WTC11 (cell line): ENCODE data around the gene ZNF598. TPM values are rescaled to one million over a fixed set of nuclear protein-coding genes. Genes with fewer than 3 reads are reported as not detected.

ENCODE experiments used
- ATAC-seq: fragments of 200-7000 bp; cut with Tn5 transposase; 2 replicates; pipeline ENCODE4 v1.10.0; 2021; ENCODE audit warnings: mild to moderate bottlenecking, moderate library complexity
- CTCF ChIA-PET: fragments of 300-600 bp; sonication (Branson Sonifier 250); formaldehyde crosslinking; loops from one replicate; lab custom pipeline; 2021; ENCODE audit warnings: antibody characterized with exemption; lab: Charles Lee
- POLR2A ChIA-PET: fragments of 350-600 bp; sonication (Branson Sonifier 250); formaldehyde crosslinking; loops from one replicate; lab custom pipeline; 2021; ENCODE audit warnings: antibody characterized with exemption; lab: Charles Lee
- DNase-seq: peaks from one replicate; pipeline ENCODE4 v3.0.0; 2021; ENCODE audit warnings: low spot score
- H3K27ac Mint-ChIP-seq: 2 replicates; pipeline ENCODE4 v1.8.0; 2021; ENCODE audit warnings: mixed read lengths
- H3K27me3 Mint-ChIP-seq: 2 replicates; pipeline ENCODE4 v1.8.0; 2021; ENCODE audit warnings: low read depth, mild to moderate bottlenecking, moderate library complexity, mixed read lengths
- H3K36me3 Mint-ChIP-seq: 2 replicates; pipeline ENCODE4 v1.8.0; 2021; ENCODE audit warnings: mixed read lengths
- H3K4me1 Mint-ChIP-seq: 2 replicates; pipeline ENCODE4 v1.8.0; 2022; ENCODE audit warnings: mixed read lengths
- H3K4me3 Mint-ChIP-seq: 2 replicates; pipeline ENCODE4 v1.8.0; 2021; ENCODE audit warnings: mild to moderate bottlenecking, moderate library complexity, mixed read lengths
- H3K9me3 Mint-ChIP-seq: 2 replicates; pipeline ENCODE4 v1.8.0; 2021; ENCODE audit warnings: mixed read lengths
- ATF2 ChIP-seq: sonication (generic); formaldehyde crosslinking; IDR thresholded peaks from 2 replicates; pipeline ENCODE4 v1.8.1; 2022; ENCODE audit warnings: low read depth, missing genetic modification reagents, borderline replicate concordance
- CDX4 ChIP-seq: fragments of 250-450 bp; sonication (Bioruptor Pico); IDR thresholded peaks from 2 replicates; pipeline ENCODE4 v1.9.0; 2021; ENCODE audit warnings: moderate library complexity, mild to moderate bottlenecking, inconsistent platforms, borderline replicate concordance
- CREM ChIP-seq: sonication (generic); formaldehyde crosslinking; IDR thresholded peaks from 2 replicates; pipeline ENCODE4 v1.8.1; 2022; ENCODE audit warnings: mild to moderate bottlenecking, missing genetic modification reagents, moderate library complexity
- CTCF ChIP-seq: fragments of 200-600 bp; IDR thresholded peaks from 2 replicates; pipeline ENCODE4 v1.8.0; 2022; ENCODE audit warnings: antibody characterized with exemption
- E2F5 ChIP-seq: sonication (generic); formaldehyde crosslinking; IDR thresholded peaks from 2 replicates; pipeline ENCODE4 v1.8.1; 2022; ENCODE audit warnings: mild to moderate bottlenecking, moderate library complexity, missing genetic modification reagents
- ELF4 ChIP-seq: sonication (generic); formaldehyde crosslinking; IDR thresholded peaks from 2 replicates; pipeline ENCODE4 v1.8.1; 2022; ENCODE audit warnings: low read depth, mild to moderate bottlenecking, moderate library complexity, missing genetic modification reagents
- ETV6 ChIP-seq: sonication (generic); formaldehyde crosslinking; IDR thresholded peaks from 2 replicates; pipeline ENCODE4 v1.8.1; 2022; ENCODE audit warnings: mild to moderate bottlenecking, missing genetic modification reagents
- MAX ChIP-seq: sonication (generic); formaldehyde crosslinking; IDR thresholded peaks from 2 replicates; pipeline ENCODE4 v1.8.0; 2022; ENCODE audit warnings: mild to moderate bottlenecking, missing genetic modification reagents
- NFATC4 ChIP-seq: fragments of 250-450 bp; sonication (Bioruptor Pico); IDR thresholded peaks from 2 replicates; pipeline ENCODE4 v1.9.0; 2021; ENCODE audit warnings: mild to moderate bottlenecking
- OVOL2 ChIP-seq: fragments of 250-450 bp; sonication (Bioruptor Pico); IDR thresholded peaks from 2 replicates; pipeline ENCODE4 v1.9.0; 2021; ENCODE audit warnings: mild to moderate bottlenecking, borderline replicate concordance
- SP1 ChIP-seq: sonication (generic); formaldehyde crosslinking; conservative IDR thresholded peaks from 2 replicates; pipeline ENCODE4 v1.8.1; 2022; ENCODE audit warnings: missing genetic modification reagents
- STAT6 ChIP-seq: sonication (generic); formaldehyde crosslinking; conservative IDR thresholded peaks from 2 replicates; pipeline ENCODE4 v1.8.1; 2023; ENCODE audit warnings: mild to moderate bottlenecking, low read depth, missing genetic modification reagents, moderate library complexity
- ZNF138 ChIP-seq: sonication (generic); formaldehyde crosslinking; conservative IDR thresholded peaks from 2 replicates; pipeline ENCODE4 v1.8.1; 2022; ENCODE audit warnings: mild to moderate bottlenecking, moderate library complexity, missing genetic modification reagents
- ZNF416 ChIP-seq: fragments of 250-450 bp; sonication (Bioruptor Pico); IDR thresholded peaks from 2 replicates; pipeline ENCODE4 v1.9.0; 2021; ENCODE audit warnings: mild to moderate bottlenecking, inconsistent platforms
- ZNF532 ChIP-seq: fragments of 250-450 bp; sonication (Bioruptor Pico); IDR thresholded peaks from 2 replicates; pipeline ENCODE4 v1.9.0; 2021; ENCODE audit warnings: mild to moderate bottlenecking, borderline replicate concordance
- ZSCAN18 ChIP-seq: fragments of 250-450 bp; sonication (Bioruptor Pico); IDR thresholded peaks from 2 replicates; pipeline ENCODE4 v2.1.2; 2022; ENCODE audit warnings: mild to moderate bottlenecking, moderate library complexity
- total RNA-seq: library from RNA; stranded (reverse); gene quantifications from 3 replicates; pipeline ENCODE4 v1.2.3, GENCODE V29; 2021

ZNF598 gene
- total RNA-seq, 1 experiment from 2014 or later: 66.4 TPM

- CTCF ChIA-PET: interaction anchor here (0.6 to 3.5 kb wide), 14 partner anchors 8 to 514 kb away, joined by 3 to 42 read pairs (median 9); partner anchors contain the start of genes NTHL1, PDPK1, TRAF7 and TSC2
- TF ChIP-seq ZNF138 (CRISPR knock-in tag): no peak
- no peak for TF ChIP-seq ETV6
- no peak for TF ChIP-seq CREM (CRISPR knock-in tag)
- no peak for TF ChIP-seq STAT6 (CRISPR knock-in tag)
- TF ChIP-seq E2F5 (CRISPR knock-in tag): no peak
- no peak for TF ChIP-seq OVOL2 (CRISPR knock-in tag)
- TF ChIP-seq NFATC4 (CRISPR knock-in tag): no peak
- TF ChIP-seq CDX4 (CRISPR knock-in tag): no peak
- no peak for TF ChIP-seq ELF4
- no peak for TF ChIP-seq ATF2
- TF ChIP-seq ZSCAN18: no peak
- Mint-ChIP-seq H3K27me3 (peaks cover 65% of the 10 kb centered on the region), H3K36me3 (no peaks in the 10 kb centered on the region), H3K4me1 (peaks cover 14% of the 10 kb centered on the region), H3K4me3 (peak overlapping the region; percentile 50), H3K9me3 (no peaks in the 10 kb centered on the region), H3K27ac (no peak overlapping the region)
- POLR2A ChIA-PET: interaction anchor here (1.5 kb wide), 1 partner anchor 20 kb away, joined by 4 read pairs; no protein-coding TSS in a partner anchor
- ATAC-seq (no peak), DNase-seq (no peak)
Observed at GRCh38 chr16:2024032-2024420, 14.4 kb upstream of the ZNF598 start.

- H3K36me3 Mint-ChIP-seq: no peaks in the 10 kb centered on the region
- H3K4me1 Mint-ChIP-seq: peaks cover 14% of the 10 kb centered on the region
- TF ChIP-seq MAX (peak; percentile 71; the same call in 1 of the 2 replicates), SP1 (CRISPR knock-in tag) (peak; percentile 94), ZNF532 (CRISPR knock-in tag) (no peak), ZNF416 (CRISPR knock-in tag) (no peak), CTCF (peak; percentile 98)
Observed at GRCh38 chr16:2023092-2024031, 13.7 kb upstream of the ZNF598 start.

More at GRCh38 chr16:2023092-2024031, 13.7 kb upstream of the ZNF598 start:
- H3K4me3 Mint-ChIP-seq: peak overlapping the region; percentile 77
- H3K9me3 Mint-ChIP-seq: no peaks in the 10 kb centered on the region
- H3K27me3 Mint-ChIP-seq: peaks cover 72% of the 10 kb centered on the region
- POLR2A ChIA-PET: interaction anchor here (0.6 to 1.5 kb wide), 5 partner anchors 19 to 183 kb away, joined by 3 to 6 read pairs (median 4); no protein-coding TSS in a partner anchor
- ATAC-seq (peak; percentile 57), DNase-seq (peak; percentile 98)
- peak overlapping the region; percentile 95; the same call in 1 of the 2 replicates for H3K27ac Mint-ChIP-seq
- CTCF ChIA-PET: interaction anchor here (0.6 to 3.5 kb wide), 41 partner anchors 9 to 1363 kb away, joined by 3 to 42 read pairs (median 5); partner anchors contain the start of genes EME2, GFER, MRPS34 and NTHL1
